ENCODE results near the gene TRIO. TPM values are rescaled to one million over a fixed set of nuclear protein-coding genes. Genes with fewer than 3 reads are reported as not detected.
A peak's percentile ranks its signal among the peaks of the same experiment; 100 is the strongest.

TRIO gene
- total and polyA plus RNA-seq, 7 donors = 18.5 to 77.5 (median 35.0) TPM

- Histone ChIP-seq H3K36me3 (ENCODE audit: insufficient read depth in 1 of 2, low read depth in 1 of 2) (no peaks in the 10 kb centered on the region), H3K27ac (peak overlapping the region; percentile 57), H3K9me3 (peaks cover 3% of the 10 kb centered on the region), H3K27me3 (ENCODE audit: insufficient read depth in 3 of 3, low read length in 2 of 3) (no peaks in the 10 kb centered on the region), H3K4me1 (peaks cover 39% of the 10 kb centered on the region), H3K4me3 (peak overlapping the region; percentile 3)
- intact Hi-C loops (cut with DNase I) = no loop called here
- ATAC-seq (peak; percentile 72 to 87 (median 77)), DNase-seq (peak; percentile 65 to 78)
- 37 to 47% (median 42%) methylated on average over 16 of the region's 16 CpGs for WGBS, 3 donors
- TF ChIP-seq CTCF (IDR thresholded peaks at IDR 0.05) = no peak
These were observed 107.0 kb downstream of the TRIO start for GRCh38 chr5:14250084-14250695.

DNA sequence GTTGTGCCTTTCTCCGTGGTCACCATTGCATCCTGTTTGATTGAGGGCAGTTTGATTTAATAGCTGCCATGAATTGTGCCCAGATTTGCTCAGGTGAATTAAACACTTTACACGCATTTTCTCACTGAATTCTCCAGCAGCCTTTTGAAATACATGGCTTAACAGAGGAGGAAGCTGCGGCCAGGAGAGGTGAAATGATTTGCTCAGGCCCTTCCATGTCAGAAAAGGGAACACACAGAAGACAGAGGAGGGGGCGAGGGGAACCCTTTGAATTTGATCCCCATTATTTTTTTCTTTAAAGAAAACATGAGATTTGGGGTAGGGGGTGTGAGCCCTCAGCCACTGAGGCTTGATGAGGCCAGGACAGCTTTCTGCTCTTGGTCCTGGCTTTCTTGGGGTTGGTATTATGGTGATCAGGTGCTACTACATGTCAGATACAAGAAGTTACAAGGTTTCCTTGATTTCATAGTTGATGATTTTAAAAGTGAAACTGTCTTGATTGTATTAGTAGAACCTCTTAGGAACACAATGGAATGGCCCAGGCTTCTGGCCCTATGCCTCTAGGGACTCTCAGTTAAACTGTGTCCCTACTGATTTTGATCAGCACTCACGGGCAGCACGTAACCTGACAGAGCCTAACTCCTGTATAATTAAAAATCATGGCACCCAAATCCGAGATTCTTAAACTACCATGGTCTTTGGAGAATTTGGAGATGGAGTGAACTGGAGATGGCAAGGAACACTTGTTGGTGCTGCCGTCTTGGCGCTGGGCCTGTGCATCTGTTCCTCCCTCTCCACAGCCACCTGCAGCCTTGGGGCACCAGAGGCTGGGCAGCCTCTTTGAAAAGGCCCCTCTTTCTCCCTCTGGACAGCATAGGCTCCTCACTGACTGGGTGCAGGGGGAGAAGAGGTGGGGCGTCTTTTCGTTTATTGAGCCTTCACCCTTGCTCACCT, 107.9 kb downstream of the TRIO start:
- 67 to 77% (median 75%) methylated on average over 11 of the region's 11 CpGs for WGBS, 3 donors
- no peak for ATAC-seq
- no peaks in the 10 kb centered on the region for H3K27me3 ChIP-seq (ENCODE audit: insufficient read depth in 3 of 3, low read length in 2 of 3)
- no peak overlapping the region for H3K4me3 ChIP-seq
- peaks cover 6% of the 10 kb centered on the region for H3K9me3 ChIP-seq
- no peak for TF ChIP-seq CTCF (IDR thresholded peaks at IDR 0.05)
- H3K4me1 ChIP-seq = peaks cover 35% of the 10 kb centered on the region
- peak overlapping the region; percentile 57 for H3K27ac ChIP-seq
- no peak for DNase-seq
- no peaks in the 10 kb centered on the region for H3K36me3 ChIP-seq (ENCODE audit: insufficient read depth in 1 of 2, low read depth in 1 of 2)
- intact Hi-C loops (cut with DNase I) = no loop called here

DNA sequence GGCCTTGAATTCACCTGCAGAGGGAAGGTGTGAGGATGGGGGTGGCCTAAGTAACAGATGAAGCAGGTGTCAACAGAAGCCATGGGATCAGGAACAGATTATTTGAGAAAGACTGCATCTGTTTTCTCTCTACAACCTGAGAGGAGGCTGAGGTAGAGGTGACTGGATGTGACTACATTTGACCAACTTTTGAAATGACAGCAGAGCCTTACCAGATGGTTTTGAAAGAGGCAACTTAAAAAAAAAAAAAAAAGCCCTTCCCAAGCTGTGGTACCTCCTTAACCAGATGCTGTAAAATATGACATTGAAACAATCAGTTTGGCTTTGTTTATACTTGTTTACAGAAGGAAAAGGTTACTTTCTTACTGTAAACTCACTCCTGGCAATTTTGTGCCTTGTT, 108.6 kb downstream of the TRIO start:
- Histone ChIP-seq H3K36me3 (ENCODE audit: insufficient read depth in 1 of 2, low read depth in 1 of 2) (no peaks in the 10 kb centered on the region), H3K4me3 (no peak overlapping the region), H3K9me3 (peaks cover 11% of the 10 kb centered on the region), H3K4me1 (peaks cover 29% of the 10 kb centered on the region), H3K27me3 (ENCODE audit: insufficient read depth in 3 of 3, low read length in 2 of 3) (no peaks in the 10 kb centered on the region), H3K27ac (peak overlapping the region; percentile 57)
- ATAC-seq (no peak), DNase-seq (no peak)
- no peak for TF ChIP-seq CTCF (IDR thresholded peaks at IDR 0.05)
- intact Hi-C loops (cut with DNase I) = no loop called here

DNA sequence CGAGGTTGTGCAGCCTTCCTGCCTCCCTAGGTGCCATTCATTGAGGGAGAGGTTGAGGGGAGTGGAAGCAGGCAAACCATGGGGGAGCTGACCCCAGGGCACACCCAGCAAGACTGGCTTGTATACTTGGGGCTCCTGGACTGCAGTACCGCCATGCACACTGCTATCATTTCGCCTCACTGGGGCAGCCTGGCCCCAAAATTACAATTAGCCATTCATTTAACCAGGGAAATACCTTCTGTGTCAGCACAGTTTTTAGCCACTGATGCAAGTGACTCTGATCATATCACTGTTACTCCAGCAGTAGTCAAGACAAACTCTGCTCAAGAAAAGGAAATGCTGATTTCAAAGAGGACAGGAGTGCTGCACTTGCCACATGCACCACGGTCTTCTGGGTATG, 109.7 kb downstream of the TRIO start:
- intact Hi-C loops (cut with DNase I) = no loop called here
- Histone ChIP-seq H3K9me3 (peaks cover 11% of the 10 kb centered on the region), H3K27ac (no peak overlapping the region), H3K4me1 (peaks cover 35% of the 10 kb centered on the region), H3K36me3 (ENCODE audit: insufficient read depth in 1 of 2, low read depth in 1 of 2) (no peaks in the 10 kb centered on the region), H3K4me3 (no peak overlapping the region), H3K27me3 (ENCODE audit: insufficient read depth in 3 of 3, low read length in 2 of 3) (no peaks in the 10 kb centered on the region)
- ATAC-seq (no peak), DNase-seq (no peak)
- no peak for TF ChIP-seq CTCF (IDR thresholded peaks at IDR 0.05)
- WGBS, 3 donors = 87 to 90% (median 90%) methylated on average over 4 of the region's 4 CpGs

All from psoas muscle (tissue), 8 donors.